Measurements from ENCODE around the gene MS4A7.

MS4A7 gene

GRCh38 chr11:60370811-60371298 lies 7.5 kb upstream of the MS4A7 start:
- no peak for DNase-seq (ENCODE audit: low read depth in 1 of 2, low spot score in 1 of 2)

DNA sequence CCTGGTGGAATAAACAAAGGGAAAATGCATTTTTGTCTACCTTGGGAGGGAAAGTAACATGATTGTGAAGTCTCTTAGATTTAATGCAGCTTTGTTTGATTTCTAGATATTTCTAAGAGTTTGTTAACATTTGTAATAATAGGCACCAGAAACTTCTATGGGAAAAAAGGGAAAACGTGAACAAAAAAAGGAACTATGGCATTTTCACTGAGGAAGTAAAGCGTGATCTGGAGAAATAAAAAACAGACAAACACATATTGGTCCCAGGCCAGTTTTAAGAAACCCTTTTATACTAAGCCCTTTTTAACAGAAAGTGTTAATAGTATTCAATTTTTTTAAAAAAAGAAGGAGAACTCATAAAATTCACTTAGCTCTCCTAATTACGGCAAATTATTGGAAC lies 6.9 kb upstream of the MS4A7 start:
- DNase-seq (ENCODE audit: low read depth in 1 of 2, low spot score in 1 of 2) = no peak

DNA sequence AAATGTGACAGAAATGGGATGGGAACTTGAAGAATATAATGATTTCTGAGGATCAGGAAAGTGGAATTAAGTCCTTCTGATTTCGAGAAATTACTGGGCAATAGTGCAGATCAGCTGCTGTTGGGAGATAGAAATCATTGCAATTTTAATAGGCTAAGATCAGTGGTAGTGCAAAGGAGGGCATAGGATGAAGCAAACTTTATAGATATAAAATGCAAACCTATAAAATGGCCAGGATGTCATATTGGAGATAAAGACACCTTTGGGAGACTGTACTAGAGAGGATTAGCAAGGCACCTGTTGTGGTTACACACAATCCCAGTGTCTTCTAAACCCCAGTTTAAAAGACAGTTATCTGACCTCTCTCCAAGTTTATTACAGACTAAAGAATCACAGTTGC lies 6.5 kb upstream of the MS4A7 start:
- no peak for DNase-seq (ENCODE audit: low read depth in 1 of 2, low spot score in 1 of 2)

DNA sequence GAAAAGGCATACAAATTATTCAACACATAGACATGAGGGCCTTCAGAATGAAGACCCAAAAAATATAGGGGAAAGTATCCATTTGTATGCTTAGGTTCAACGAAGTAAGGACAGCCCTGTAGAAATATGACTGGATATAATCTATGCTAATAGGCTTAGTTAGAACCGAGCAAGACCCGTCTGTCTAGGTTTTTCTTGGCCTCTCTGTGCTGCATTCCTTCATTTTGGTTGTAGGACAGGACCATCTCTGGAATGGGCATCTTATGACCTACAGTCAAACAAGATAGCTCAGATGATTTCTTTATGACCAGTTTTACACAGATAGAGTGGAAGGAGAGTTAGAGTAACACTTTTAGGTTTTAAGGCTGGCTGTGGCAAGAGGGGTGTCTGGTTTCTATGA lies 5.6 kb upstream of the MS4A7 start:
- no peak for DNase-seq (ENCODE audit: low read depth in 1 of 2, low spot score in 1 of 2)

- DNase-seq (ENCODE audit: low read depth in 1 of 2, low spot score in 1 of 2) = no peak
Observed at GRCh38 chr11:60375316-60375715, 3.0 kb upstream of the MS4A7 start.

DNA sequence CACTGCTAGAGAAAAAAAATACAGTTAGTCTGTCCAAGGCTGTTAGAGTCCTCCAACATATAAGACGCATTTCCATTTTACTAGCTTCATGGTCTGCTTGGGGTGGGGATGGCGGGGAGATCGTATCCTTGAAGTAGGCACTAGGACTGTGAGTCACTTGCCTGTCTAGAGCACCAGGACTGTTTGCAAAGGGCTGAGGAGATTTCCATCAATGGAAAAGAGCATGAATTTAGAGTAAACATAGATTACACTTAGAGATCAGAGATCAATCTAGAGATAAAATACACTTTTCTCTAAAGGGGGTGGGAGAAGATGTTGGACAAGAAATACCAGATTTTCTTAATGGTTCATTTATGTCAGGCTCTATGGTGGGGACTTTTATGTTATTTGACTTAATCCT lies 1.7 kb upstream of the MS4A7 start:
- DNase-seq (ENCODE audit: low read depth in 1 of 2, low spot score in 1 of 2) = no peak

GRCh38 chr11:60377401-60378136 lies 763 bp upstream of the MS4A7 start:
- no peak for DNase-seq (ENCODE audit: low read depth in 1 of 2, low spot score in 1 of 2)

GRCh38 chr11:60389279-60389910 lies 11.1 kb downstream of the MS4A7 start:
- DNase-seq (ENCODE audit: low read depth in 1 of 2, low spot score in 1 of 2) = no peak

DNA sequence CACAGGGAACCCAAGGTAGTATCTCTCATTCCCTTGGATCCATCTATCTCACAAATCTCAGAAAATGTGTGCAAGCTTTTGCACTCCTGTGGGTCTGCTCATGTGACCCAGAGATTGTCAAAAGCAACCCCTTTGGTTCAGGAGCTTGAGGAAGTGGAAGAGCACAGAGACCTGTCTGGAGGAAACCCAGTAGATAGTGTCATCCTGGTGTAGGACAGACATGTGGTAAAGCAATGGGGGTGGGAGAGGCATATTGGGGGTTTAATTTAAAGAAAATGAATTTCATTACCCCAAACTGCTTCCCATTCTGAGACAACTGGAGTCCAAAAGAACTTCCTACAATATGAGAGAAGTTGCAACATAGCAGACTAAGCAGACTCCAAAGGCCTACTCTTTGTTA lies 12.1 kb downstream of the MS4A7 start:
- DNase-seq (ENCODE audit: low read depth in 1 of 2, low spot score in 1 of 2) = no peak

DNA sequence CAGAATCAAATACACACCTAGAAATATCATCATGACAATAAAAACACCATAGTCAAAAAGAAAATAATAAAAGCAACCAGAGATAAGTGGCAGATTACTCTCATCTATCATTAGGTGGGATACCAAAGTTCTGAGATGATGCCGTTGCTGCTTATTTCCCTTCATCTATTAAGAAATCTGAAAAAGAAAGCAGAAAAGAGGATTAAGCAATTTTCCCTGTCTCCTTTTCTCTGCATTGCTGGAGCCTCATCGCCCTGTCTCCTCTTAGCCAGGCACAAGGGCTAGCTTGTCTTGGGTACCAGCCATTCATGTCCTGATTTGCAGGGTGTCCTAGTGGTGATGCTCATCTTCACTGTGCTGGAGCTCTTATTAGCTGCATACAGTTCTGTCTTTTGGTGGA lies 14.0 kb downstream of the MS4A7 start:
- DNase-seq (ENCODE audit: low read depth in 1 of 2, low spot score in 1 of 2) = no peak

GRCh38 chr11:60393016-60393415 lies 14.7 kb downstream of the MS4A7 start:
- no peak for DNase-seq (ENCODE audit: low read depth in 1 of 2, low spot score in 1 of 2)

GRCh38 chr11:60394666-60395380 lies 16.5 kb downstream of the MS4A7 start:
- no peak for DNase-seq (ENCODE audit: low read depth in 1 of 2, low spot score in 1 of 2)

DNA sequence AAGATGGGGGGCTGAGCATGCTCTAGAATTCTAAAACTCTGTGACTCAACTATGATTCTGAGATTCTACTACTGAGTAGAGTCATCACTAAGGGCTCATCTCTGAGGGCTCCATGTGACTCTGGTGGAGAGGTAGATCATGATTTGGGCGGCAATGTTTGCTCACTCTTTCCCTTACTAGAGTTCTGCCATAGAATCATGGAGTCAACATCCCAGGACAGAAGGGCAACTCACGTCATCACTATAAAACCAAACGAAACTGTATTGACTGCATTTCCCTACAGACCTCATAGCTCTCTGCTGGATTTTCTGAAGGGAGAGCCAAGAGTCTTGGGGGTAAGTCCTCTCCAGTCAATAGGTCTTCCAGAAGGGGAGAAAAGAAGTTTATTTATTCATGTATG lies 18.1 kb downstream of the MS4A7 start, which contains the start of gene MS4A14:
MS4A14 (plus strand) TSS at position 78 of the 400 bp plus-strand sequence; CDS start at position 198, 120 bp downstream.
- DNase-seq (ENCODE audit: low read depth in 1 of 2, low spot score in 1 of 2) = no peak

- no peak for DNase-seq (ENCODE audit: low read depth in 1 of 2, low spot score in 1 of 2)
Observed at GRCh38 chr11:60396799-60397198, 18.5 kb downstream of the MS4A7 start.

- DNase-seq (ENCODE audit: low read depth in 1 of 2, low spot score in 1 of 2) = no peak
Observed at GRCh38 chr11:60420015-60420414, 41.7 kb downstream of the MS4A7 start.

DNA sequence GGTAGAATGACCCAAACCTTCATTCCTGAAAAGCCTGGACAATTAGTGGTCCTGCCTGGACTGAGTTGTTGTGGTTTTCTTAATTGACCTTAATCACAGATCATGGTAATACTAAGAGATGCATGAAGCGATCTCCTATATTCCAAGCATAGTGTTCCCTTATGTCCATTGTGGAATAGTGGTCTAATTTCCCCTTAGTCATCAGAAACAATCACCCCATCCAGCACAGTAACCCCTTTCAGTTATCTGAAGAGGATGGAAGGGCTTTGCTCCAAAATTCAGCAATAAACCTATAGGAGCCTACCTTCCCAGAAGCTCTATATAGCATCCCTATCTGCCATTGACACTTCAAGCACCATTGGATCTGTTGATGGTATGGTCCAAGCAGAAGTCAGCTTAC lies 44.3 kb downstream of the MS4A7 start:
- no peak for DNase-seq (ENCODE audit: low read depth in 1 of 2, low spot score in 1 of 2)

DNA sequence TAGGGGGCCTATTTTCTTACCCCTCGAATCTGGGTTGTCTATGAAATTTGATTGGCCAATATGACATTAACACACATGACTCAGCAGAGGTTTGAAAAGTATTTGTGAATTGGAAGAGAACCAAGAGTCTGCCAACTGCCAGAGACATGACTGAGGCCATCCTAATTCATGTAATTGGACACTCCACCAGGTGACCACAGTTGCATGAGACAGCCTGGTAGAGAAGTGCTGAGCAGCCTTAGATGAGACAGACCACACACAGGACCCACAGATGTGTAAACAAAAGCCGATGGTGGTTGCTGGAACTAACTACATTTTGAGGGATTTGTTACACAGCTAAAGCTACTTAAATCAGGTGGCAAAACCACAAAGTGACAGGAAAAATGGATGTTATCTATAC lies 50.2 kb downstream of the MS4A7 start:
- no peak for DNase-seq (ENCODE audit: low read depth in 1 of 2, low spot score in 1 of 2)

- no peak for DNase-seq (ENCODE audit: low read depth in 1 of 2, low spot score in 1 of 2)
Observed at GRCh38 chr11:60429272-60429671, 50.9 kb downstream of the MS4A7 start, which contains the start of gene MS4A5. Gene MS4A5 (plus strand): TSS chr11:60429572. CDS start chr11:60429675, 103 bp downstream.

GRCh38 chr11:60431251-60431650 lies 52.9 kb downstream of the MS4A7 start:
- DNase-seq (ENCODE audit: low read depth in 1 of 2, low spot score in 1 of 2) = no peak

DNA sequence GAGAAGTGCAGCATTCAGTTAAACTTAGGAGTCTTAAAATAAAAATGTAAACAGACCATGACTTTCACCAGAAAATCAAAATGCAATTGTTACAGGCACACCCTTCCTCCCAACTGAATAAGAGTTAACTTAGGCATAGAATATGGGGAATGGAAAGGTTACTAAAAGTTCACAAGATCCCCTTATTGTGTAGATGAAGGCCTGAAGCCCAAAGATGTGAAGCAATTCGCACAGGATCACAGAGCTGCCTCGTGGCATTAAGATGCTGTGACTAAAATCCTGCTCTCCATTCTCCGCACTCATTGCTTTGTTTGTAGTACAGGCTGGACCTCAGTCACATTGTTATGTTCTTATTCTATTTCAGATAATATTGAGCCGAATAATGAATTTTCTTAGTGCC lies 55.1 kb downstream of the MS4A7 start:
- no peak for DNase-seq (ENCODE audit: low read depth in 1 of 2, low spot score in 1 of 2)
